Hematopoietic multipotent progenitor cell treated with erythropoietin and hydrocortisone succinate and interleukin-3 and kit ligand, for 15 days (in vitro differentiated cells): ENCODE data around the gene TRAPPC2B.
"Not testable (repeated sequence)": the region's sequence is repeated elsewhere in the genome, so short reads cannot be mapped to it uniquely, and the experiment has no call there.

Experiments
- DNase-seq: peaks from one replicate; pipeline ENCODE4 v3.0.0-alpha.2; 2015; ENCODE audit warnings: low spot score

Gene TRAPPC2B

GRCh38 chr19:57374647-57375046 is 11.3 kb downstream of the TRAPPC2B start:
- DNase-seq: not testable (repeated sequence)

DNA sequence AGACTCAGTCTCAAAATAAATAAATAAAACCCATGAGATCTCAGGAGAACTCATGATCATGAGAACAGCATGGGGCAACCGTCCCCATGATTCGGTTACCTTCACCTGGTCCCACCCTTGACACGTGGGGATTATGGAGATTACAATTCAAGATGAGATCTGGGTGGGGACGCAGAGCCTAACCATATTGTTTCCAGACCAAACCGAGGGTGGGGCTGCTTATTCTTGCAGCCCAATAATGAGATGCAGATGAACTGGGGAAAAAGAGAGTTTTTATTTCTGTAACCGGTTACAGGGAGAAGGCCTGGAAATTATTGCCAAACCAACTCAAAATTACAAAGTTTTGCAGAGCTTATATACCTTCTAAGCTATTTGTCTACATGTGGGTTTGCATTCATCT is 12.8 kb downstream of the TRAPPC2B start:
- DNase-seq: no peak

GRCh38 chr19:57377498-57378146 is 14.3 kb downstream of the TRAPPC2B start:
- DNase-seq: no peak

- no peak for DNase-seq
These were observed 17.6 kb downstream of the TRAPPC2B start for GRCh38 chr19:57380923-57381322.

GRCh38 chr19:57382806-57383488 is 19.6 kb downstream of the TRAPPC2B start:
- no peak for DNase-seq

- no peak for DNase-seq
These were observed 25.9 kb downstream of the TRAPPC2B start for GRCh38 chr19:57389194-57389729.

DNA sequence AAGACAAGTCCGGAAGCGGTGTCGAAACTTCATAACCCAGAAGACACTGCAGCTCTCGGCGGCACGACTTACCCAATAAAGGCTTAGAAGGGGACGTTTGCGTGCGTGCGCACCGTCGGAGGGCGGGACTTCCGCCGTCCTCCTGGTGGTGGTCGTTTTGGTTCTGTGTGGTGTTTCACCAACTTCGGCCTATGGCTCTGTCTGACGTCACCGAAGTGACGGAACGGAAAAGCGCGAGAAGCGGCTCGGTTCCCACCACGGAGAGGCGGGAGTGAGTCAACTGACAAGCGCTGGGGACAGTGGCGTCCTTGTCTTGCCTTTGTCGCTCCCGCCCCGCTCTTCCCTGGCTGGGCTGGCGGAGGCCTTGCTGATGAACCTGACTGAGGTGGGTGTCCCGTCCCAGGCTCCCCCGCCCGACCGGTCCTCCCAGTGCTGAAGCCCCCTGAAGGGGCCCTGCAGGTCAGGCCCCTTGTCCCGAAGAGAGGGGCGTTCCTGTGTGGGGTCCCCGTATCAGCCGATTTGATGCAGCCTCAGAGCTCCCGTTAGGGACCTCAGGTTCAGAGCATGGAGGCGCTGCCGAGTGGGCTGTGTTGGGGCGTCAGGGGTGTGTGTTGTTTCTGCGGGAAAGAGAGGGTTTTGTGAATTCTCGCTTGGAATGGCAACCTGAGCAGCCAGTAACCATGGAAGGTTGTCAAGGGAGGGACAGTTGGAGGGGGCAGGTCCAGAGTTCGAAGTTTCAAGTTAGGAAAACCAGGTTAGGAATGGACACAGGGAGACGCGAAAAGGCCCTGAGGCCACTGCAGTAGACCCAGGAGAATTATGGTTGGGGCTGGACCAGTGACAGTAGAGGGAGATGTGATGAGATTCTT is 26.6 kb downstream of the TRAPPC2B start, which contains the start of gene ZNF548:
ZNF548 (plus strand) TSS at position 125 of the 869 bp plus-strand sequence; CDS start at position 371, 246 bp downstream.
- DNase-seq: peak; percentile 95

GRCh38 chr19:57395710-57396109 is 32.4 kb downstream of the TRAPPC2B start:
- DNase-seq: no peak

DNA sequence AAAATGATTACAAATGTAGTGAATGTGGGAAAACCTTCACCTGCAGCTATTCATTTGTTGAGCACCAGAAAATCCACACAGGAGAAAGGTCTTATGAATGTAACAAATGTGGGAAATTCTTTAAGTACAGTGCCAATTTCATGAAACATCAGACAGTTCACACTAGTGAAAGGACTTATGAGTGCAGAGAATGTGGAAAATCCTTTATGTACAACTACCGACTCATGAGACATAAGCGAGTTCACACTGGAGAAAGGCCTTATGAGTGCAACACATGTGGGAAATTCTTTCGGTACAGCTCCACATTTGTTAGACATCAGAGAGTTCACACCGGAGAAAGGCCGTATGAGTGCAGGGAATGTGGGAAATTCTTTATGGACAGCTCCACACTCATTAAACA is 35.5 kb downstream of the TRAPPC2B start:
- DNase-seq: no peak

- DNase-seq: no peak
These were observed 40.6 kb downstream of the TRAPPC2B start for GRCh38 chr19:57403737-57404563.

- DNase-seq: peak; percentile 65
These were observed 43.3 kb downstream of the TRAPPC2B start for GRCh38 chr19:57406516-57407123.

DNA sequence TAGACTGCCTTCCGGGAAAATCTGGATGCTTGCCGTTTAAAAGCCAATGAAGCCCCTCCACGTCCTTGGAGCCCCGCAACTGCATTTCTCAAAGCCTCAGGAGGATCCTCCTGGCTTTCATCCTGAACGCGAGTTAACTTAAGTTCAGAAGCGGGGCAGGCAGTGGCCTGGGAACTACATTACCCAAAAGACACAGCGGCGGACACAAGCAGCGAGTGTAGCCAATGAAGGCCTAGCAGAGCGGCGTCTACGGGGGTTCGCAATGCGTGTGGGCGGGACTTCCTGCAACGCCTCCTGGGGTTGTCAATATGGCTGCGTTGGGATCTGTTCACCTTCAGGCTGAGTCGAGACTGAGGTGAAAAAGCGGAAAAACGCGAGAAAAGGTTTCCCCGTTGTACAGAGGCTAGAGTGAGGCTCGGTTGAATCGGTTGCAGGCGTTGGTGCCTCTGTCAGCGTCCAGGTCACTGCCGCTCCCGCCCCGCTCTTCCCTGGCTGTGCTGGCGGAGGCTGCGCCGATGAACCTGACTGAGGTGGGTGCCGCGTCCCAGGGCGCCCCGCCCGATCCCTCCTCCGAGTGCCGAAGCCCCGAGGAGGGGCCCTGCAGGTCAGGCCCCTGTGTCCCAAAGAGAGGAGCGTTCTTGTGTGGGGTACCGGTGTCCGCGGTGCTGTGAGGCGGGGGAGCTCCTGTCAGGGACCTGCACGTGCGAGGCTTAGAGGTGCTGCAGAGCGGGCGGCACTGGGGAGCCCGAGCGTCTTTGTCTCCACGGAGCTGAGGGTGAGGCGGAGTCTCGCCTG is 47.7 kb downstream of the TRAPPC2B start, which contains the start of gene ZNF17:
ZNF17 (plus strand) TSS at position 285 of the 795 bp plus-strand sequence. CDS start 2,455 bp downstream, outside the sequence.
- peak; percentile 95 for DNase-seq
